HFFc6 (cell line): Measurements from ENCODE around the gene FAM168A. TPM values are rescaled to one million over a fixed set of nuclear protein-coding genes. Genes with fewer than 3 reads are reported as not detected.
"Not testable (repeated sequence)": the region's sequence is repeated elsewhere in the genome, so short reads cannot be mapped to it uniquely, and the experiment has no call there.

ENCODE experiments used
- DNase-seq: peaks from one replicate; pipeline ENCODE4 v3.0.0-alpha.2; 2018
- H3K27ac Mint-ChIP-seq: 2 replicates; pipeline ENCODE4 v1.8.0; 2020; ENCODE audit warnings: mild to moderate bottlenecking, mixed read lengths
- H3K27me3 Mint-ChIP-seq: 2 replicates; pipeline ENCODE4 v1.8.0; 2021; ENCODE audit warnings: mild to moderate bottlenecking, moderate library complexity, mixed read lengths; ENCODE audit not compliant: insufficient read depth
- H3K36me3 Mint-ChIP-seq: 2 replicates; pipeline ENCODE4 v1.8.0; 2021; ENCODE audit warnings: low read depth, mixed read lengths
- H3K4me1 Mint-ChIP-seq: 2 replicates; pipeline ENCODE4 v1.8.0; 2020; ENCODE audit warnings: low read depth, mixed read lengths
- H3K4me3 Mint-ChIP-seq: 2 replicates; pipeline ENCODE4 v1.8.0; 2020; ENCODE audit warnings: mild to moderate bottlenecking, moderate library complexity, mixed read lengths
- H3K9me3 Mint-ChIP-seq: 2 replicates; pipeline ENCODE4 v1.8.0; 2020; ENCODE audit warnings: mild to moderate bottlenecking, mixed read lengths
- total RNA-seq, 6 experiments: library from RNA; stranded (reverse); fragmentation: NEBNext Ultra II Directional; extraction: Animal tissue kit (Norgen Biotek cat#: 25700); gene quantifications; 2 replicates in 1 of 6; 3 replicates in 5 of 6; pipeline ENCODE4 v1.2.3, GENCODE V29; 2021
- TF ChIP-seq, protein P1 (sequence below): fragments of 200-600 bp; sonication (generic); IDR thresholded peaks from 2 replicates; pipeline ENCODE4 v1.5.0; 2021; ENCODE audit warnings: antibody characterized with exemption, mild to moderate bottlenecking

The FAM168A gene
- total RNA-seq, 6 experiments from 2014 or later = 32.6 to 40.1 (median 38.8) TPM

DNA sequence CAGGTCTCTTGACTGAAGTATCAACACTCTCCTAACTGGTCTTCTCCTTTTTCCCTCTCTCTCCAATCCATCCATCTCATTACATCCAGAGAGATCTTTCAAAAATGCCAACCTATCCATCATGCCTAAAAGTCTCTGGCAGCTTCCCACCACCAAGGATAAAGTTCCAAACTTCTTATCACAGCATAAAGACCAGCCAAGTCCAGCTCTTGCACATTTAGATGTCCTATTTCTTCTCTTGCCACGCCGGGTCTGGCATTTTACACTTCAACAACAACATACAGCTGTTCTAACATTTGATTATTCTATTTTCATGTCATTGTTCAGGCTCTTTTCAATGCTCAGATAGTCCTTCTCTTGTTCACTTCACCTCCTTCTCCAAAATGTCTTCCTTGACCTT lies 151.1 kb downstream of the FAM168A start:
- no peaks in the 10 kb centered on the region for H3K4me1 Mint-ChIP-seq
- H3K36me3 Mint-ChIP-seq = 0 out of 2 replicates have a peak, but pooled peaks cover 2% of the 10 kb centered on the region
- no peak overlapping the region for H3K27ac Mint-ChIP-seq
- no peak for DNase-seq
- H3K27me3 Mint-ChIP-seq = no peaks in the 10 kb centered on the region
- TF ChIP-seq, protein P1, sequence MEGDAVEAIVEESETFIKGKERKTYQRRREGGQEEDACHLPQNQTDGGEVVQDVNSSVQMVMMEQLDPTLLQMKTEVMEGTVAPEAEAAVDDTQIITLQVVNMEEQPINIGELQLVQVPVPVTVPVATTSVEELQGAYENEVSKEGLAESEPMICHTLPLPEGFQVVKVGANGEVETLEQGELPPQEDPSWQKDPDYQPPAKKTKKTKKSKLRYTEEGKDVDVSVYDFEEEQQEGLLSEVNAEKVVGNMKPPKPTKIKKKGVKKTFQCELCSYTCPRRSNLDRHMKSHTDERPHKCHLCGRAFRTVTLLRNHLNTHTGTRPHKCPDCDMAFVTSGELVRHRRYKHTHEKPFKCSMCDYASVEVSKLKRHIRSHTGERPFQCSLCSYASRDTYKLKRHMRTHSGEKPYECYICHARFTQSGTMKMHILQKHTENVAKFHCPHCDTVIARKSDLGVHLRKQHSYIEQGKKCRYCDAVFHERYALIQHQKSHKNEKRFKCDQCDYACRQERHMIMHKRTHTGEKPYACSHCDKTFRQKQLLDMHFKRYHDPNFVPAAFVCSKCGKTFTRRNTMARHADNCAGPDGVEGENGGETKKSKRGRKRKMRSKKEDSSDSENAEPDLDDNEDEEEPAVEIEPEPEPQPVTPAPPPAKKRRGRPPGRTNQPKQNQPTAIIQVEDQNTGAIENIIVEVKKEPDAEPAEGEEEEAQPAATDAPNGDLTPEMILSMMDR = no peak
- H3K9me3 Mint-ChIP-seq = no peaks in the 10 kb centered on the region
- H3K4me3 Mint-ChIP-seq = no peak overlapping the region

DNA sequence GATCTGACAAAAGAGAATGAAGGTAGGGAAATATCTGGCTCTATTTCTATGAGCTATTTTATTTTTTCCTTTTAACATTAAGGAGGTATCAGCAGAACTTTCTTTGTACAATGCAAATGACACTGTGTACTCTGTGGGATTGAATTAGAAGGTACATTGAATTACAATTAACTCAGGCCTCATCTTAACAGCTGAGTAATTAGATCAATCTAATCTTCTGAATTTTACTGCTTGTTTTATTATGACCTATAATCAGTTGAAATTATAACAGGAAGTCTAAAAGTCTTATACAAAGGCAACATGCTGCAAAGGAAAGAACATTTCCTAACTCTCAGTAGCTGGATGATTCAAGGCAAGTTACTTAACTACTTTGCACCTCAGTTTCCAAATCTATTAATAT lies 151.9 kb downstream of the FAM168A start:
- Mint-ChIP-seq H3K27me3 (no peaks in the 10 kb centered on the region), H3K27ac (no peak overlapping the region)
- no peak for DNase-seq

DNA sequence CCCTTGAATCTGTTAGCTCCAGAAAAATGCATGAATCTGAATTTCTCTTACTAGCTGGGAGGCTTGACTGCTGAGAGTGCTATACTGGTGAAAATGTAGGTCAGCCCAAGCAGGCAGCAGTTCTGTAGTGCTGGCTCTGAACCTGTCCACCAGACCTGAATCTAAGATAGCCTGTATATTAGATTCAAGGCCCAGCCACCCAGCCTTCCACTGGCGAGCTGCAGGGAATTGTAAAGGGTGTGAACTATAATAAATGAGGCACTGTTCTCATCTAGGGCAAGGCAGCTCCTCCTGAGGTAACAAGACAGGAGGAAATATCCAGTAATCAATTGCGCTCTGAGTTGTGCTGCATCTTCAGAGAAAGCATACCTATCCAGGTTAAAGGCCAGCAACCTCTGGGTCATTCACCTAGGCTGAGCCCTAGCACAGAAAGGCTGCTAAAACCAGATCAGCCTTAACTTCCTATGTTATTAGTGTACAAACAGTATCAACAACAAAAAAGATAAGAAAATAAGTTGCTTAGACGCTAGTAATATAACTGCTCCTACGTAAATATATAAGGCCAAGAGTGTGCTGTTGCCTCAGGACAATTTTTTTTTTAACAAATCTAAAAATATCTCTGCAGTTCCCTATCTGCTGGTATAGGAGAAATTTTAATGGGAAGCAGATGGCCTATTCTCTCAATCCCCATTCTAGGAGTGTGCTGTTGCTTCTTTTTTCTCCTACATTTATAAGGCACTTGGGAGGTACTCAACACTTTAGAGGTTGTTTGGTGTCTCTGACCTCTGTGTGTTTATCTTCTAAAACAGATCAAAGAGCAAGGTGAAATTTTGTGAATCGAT lies 158.7 kb downstream of the FAM168A start:
- Mint-ChIP-seq H3K4me1 (peaks cover 23% of the 10 kb centered on the region), H3K9me3 (no peaks in the 10 kb centered on the region), H3K4me3 (no peak overlapping the region), H3K27me3 (no peaks in the 10 kb centered on the region), H3K27ac (no peak overlapping the region), H3K36me3 (0 out of 2 replicates have a peak, but pooled peaks cover 7% of the 10 kb centered on the region)
- peak; percentile 4 for DNase-seq
- TF ChIP-seq, protein P1 = no peak

More for the DNA sequence above, 151.9 kb downstream of the FAM168A start:
- Mint-ChIP-seq H3K4me3 (no peak overlapping the region), H3K36me3 (0 out of 2 replicates have a peak, but pooled peaks cover 7% of the 10 kb centered on the region), H3K4me1 (no peaks in the 10 kb centered on the region), H3K9me3 (no peaks in the 10 kb centered on the region)
- TF ChIP-seq, protein P1 = no peak

DNA sequence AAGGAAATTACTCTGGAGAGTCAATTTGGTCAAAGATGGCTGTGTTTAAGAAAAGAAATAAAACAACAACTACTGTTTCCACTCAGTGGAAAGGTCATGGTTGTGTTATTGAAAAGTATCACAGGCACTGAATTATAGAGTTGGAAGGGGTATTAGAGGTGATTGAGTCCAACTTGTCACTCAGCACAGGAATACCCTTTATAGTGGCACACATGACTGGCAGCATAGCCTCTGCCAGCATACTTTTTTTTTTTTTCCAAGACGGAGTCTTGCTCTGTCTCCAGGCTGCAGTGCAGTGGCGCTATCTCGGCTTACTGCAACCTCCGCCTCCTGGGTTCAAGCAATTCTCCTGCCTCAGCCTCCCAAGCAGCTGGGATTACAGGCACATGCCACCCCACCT lies 161.1 kb downstream of the FAM168A start:
- H3K27ac Mint-ChIP-seq, H3K36me3 Mint-ChIP-seq, H3K4me3 Mint-ChIP-seq, H3K27me3 Mint-ChIP-seq, DNase-seq, H3K9me3 Mint-ChIP-seq: not testable (repeated sequence)
- peaks cover 27% of the 10 kb centered on the region for H3K4me1 Mint-ChIP-seq

DNA sequence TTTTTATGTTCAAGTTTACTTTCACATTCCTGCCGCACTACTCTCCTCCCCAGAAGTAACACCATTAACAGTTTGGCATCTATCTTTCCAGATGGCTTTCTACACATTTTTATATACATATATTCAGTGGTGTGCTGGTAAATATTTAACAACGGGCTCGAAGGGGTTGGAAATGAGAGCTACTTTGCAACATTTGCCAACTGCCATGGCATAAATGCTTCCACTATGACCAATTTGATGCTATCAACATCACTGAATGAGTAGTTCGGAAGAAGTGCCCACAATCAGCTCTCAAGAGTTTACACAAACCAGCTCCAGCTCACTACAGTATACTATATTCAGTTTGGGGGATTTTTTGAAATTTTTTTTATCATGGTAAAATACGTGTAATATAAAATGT lies 166.5 kb downstream of the FAM168A start:
- no peaks in the 10 kb centered on the region for H3K9me3 Mint-ChIP-seq
- peaks cover 54% of the 10 kb centered on the region for H3K4me1 Mint-ChIP-seq
- peak overlapping the region; percentile 33; the same call in 1 of the 2 replicates for H3K4me3 Mint-ChIP-seq
- no peaks in the 10 kb centered on the region for H3K27me3 Mint-ChIP-seq
- TF ChIP-seq, protein P1 = no peak
- H3K27ac Mint-ChIP-seq = peak overlapping the region; percentile 47
- H3K36me3 Mint-ChIP-seq = 0 out of 2 replicates have a peak, but pooled peaks cover 5% of the 10 kb centered on the region
- DNase-seq = peak; percentile 60

DNA sequence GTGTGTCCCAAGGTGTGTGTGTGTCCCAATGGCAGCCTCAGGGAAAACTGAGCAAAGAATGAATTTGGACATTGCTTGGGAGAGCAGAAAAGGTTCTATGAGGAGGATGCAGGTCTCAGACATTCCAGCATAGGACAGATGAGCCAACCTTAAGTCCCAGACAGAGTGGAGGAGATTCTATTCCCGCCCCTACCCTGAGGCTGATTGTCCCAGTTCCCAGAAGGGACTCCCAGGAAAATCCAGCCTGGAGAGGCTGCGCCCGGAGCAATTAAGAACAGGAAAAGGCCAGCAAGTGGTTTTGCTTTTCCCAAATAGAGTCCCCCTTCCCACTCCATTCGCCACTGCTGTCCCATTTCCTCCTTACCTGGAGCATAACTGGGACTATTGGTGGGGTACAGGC lies 167.6 kb downstream of the FAM168A start:
- Mint-ChIP-seq H3K27me3 (no peaks in the 10 kb centered on the region), H3K4me1 (peaks cover 59% of the 10 kb centered on the region), H3K9me3 (no peaks in the 10 kb centered on the region), H3K27ac (peak overlapping the region; percentile 79), H3K4me3 (no peak overlapping the region), H3K36me3 (0 out of 2 replicates have a peak, but pooled peaks cover 5% of the 10 kb centered on the region)
- TF ChIP-seq, protein P1 = no peak
- no peak for DNase-seq
